Chondrocyte (in vitro differentiated cells): ENCODE data around the gene COX8A. TPM values are rescaled to one million over a fixed set of nuclear protein-coding genes. Genes with fewer than 3 reads are reported as not detected.
"Not testable (repeated sequence)": the region's sequence is repeated elsewhere in the genome, so short reads cannot be mapped to it uniquely, and the experiment has no call there.

ENCODE experiments used
- DNase-seq: peaks from one replicate; pipeline ENCODE4 v3.0.0; 2021; ENCODE audit warnings: mixed read lengths, low spot score
- H3K27ac Mint-ChIP-seq: one replicate; pipeline ENCODE4 v1.8.0; 2021; ENCODE audit warnings: mild to moderate bottlenecking, moderate library complexity, mixed read lengths; ENCODE audit not compliant: unreplicated experiment
- H3K27me3 Mint-ChIP-seq: 2 replicates; pipeline ENCODE4 v1.8.0; 2021; ENCODE audit warnings: low read depth, mixed read lengths
- H3K36me3 Mint-ChIP-seq: 2 replicates; pipeline ENCODE4 v1.8.0; 2021; ENCODE audit warnings: low read depth, mixed read lengths
- H3K4me1 Mint-ChIP-seq: 2 replicates; pipeline ENCODE4 v1.8.0; 2021; ENCODE audit warnings: low read depth, mild to moderate bottlenecking, mixed read lengths
- H3K4me3 Mint-ChIP-seq: one replicate; pipeline ENCODE4 v1.8.0; 2021; ENCODE audit warnings: mild to moderate bottlenecking, moderate library complexity, mixed read lengths; ENCODE audit not compliant: unreplicated experiment
- H3K9me3 Mint-ChIP-seq: 2 replicates; pipeline ENCODE4 v1.8.0; 2021; ENCODE audit warnings: low read depth, mixed read lengths
- CTCF ChIP-seq: fragments of 200-600 bp; sonication (generic); IDR thresholded peaks from 2 replicates; pipeline ENCODE4 v1.5.0; 2021; ENCODE audit warnings: antibody characterized with exemption, mild to moderate bottlenecking, moderate library complexity
- total RNA-seq: library from RNA; stranded (reverse); gene quantifications from 3 replicates; pipeline ENCODE4 v1.2.1, GENCODE V29; 2021

COX8A gene
- total RNA-seq, 1 donor from 2014 or later: 245 TPM

GRCh38 chr11:63952570-63952969 lies 21.9 kb upstream of the COX8A start:
- no peak for DNase-seq
- H3K27me3 Mint-ChIP-seq: no peaks in the 10 kb centered on the region
- no peak overlapping the region for H3K27ac Mint-ChIP-seq
- no peak for TF ChIP-seq CTCF
- peaks cover 25% of the 10 kb centered on the region for H3K36me3 Mint-ChIP-seq
- no peaks in the 10 kb centered on the region for H3K4me1 Mint-ChIP-seq
- H3K9me3 Mint-ChIP-seq: no peaks in the 10 kb centered on the region
- H3K4me3 Mint-ChIP-seq: no peak overlapping the region

GRCh38 chr11:63958008-63958407 lies 16.4 kb upstream of the COX8A start:
- TF ChIP-seq CTCF: no peak
- no peaks in the 10 kb centered on the region for H3K27me3 Mint-ChIP-seq
- no peak overlapping the region for H3K27ac Mint-ChIP-seq
- H3K9me3 Mint-ChIP-seq: no peaks in the 10 kb centered on the region
- H3K36me3 Mint-ChIP-seq: peaks cover 19% of the 10 kb centered on the region
- no peak for DNase-seq
- no peak overlapping the region for H3K4me3 Mint-ChIP-seq
- no peaks in the 10 kb centered on the region for H3K4me1 Mint-ChIP-seq

- Mint-ChIP-seq H3K4me3 (no peak overlapping the region), H3K27ac (no peak overlapping the region), H3K9me3 (no peaks in the 10 kb centered on the region), H3K4me1 (no peaks in the 10 kb centered on the region), H3K27me3 (no peaks in the 10 kb centered on the region), H3K36me3 (no peaks in the 10 kb centered on the region)
- DNase-seq: no peak
- TF ChIP-seq CTCF: no peak
Measured at GRCh38 chr11:63961608-63962412, 12.6 kb upstream of the COX8A start.

GRCh38 chr11:63963895-63964294 lies 10.5 kb upstream of the COX8A start:
- H3K9me3 Mint-ChIP-seq, H3K4me3 Mint-ChIP-seq, H3K36me3 Mint-ChIP-seq, H3K27ac Mint-ChIP-seq, DNase-seq, H3K27me3 Mint-ChIP-seq, H3K4me1 Mint-ChIP-seq: not testable (repeated sequence)

GRCh38 chr11:63966444-63966843 lies 8.0 kb upstream of the COX8A start:
- no peak for TF ChIP-seq CTCF
- Mint-ChIP-seq H3K4me1 (no peaks in the 10 kb centered on the region), H3K9me3 (no peaks in the 10 kb centered on the region), H3K27me3 (peaks cover 3% of the 10 kb centered on the region), H3K27ac (no peak overlapping the region), H3K36me3 (no peaks in the 10 kb centered on the region), H3K4me3 (no peak overlapping the region)
- DNase-seq: no peak

GRCh38 chr11:63969461-63969860 lies 5.0 kb upstream of the COX8A start:
- TF ChIP-seq CTCF: no peak
- Mint-ChIP-seq H3K4me1 (peaks cover 3% of the 10 kb centered on the region), H3K9me3 (no peaks in the 10 kb centered on the region), H3K36me3 (peaks cover under 1% of the 10 kb centered on the region), H3K27ac (no peak overlapping the region), H3K4me3 (no peak overlapping the region), H3K27me3 (peaks cover 3% of the 10 kb centered on the region)
- no peak for DNase-seq
